HG02884 (cell line): ENCODE data around the gene CLCN4.

ENCODE experiments used
- ATAC-seq: cut with Tn5 transposase; IDR thresholded peaks from one replicate; pipeline ENCODE4 v1.9.1; 2021; ENCODE audit warnings: mild to moderate bottlenecking, moderate library complexity; ENCODE audit not compliant: unreplicated experiment

The CLCN4 gene

GRCh38 chrX:10165580-10166247, 8.9 kb downstream of the CLCN4 start:
- no peak for ATAC-seq

- ATAC-seq, result no peak
Measured at GRCh38 chrX:10166248-10166716, 9.5 kb downstream of the CLCN4 start.

- no peak for ATAC-seq
Measured at GRCh38 chrX:10166731-10167151, 10.0 kb downstream of the CLCN4 start.

GRCh38 chrX:10167573-10167972, 10.8 kb downstream of the CLCN4 start:
- peak; percentile 59 for ATAC-seq

- ATAC-seq, result no peak
Measured at GRCh38 chrX:10168226-10168625, 11.5 kb downstream of the CLCN4 start.

- no peak for ATAC-seq
Measured at GRCh38 chrX:10169175-10169574, 12.4 kb downstream of the CLCN4 start.

- no peak for ATAC-seq
Measured at GRCh38 chrX:10171249-10171648, 14.5 kb downstream of the CLCN4 start.

- ATAC-seq, result no peak
Measured at GRCh38 chrX:10172877-10173276, 16.1 kb downstream of the CLCN4 start.

- ATAC-seq, result no peak
Measured at GRCh38 chrX:10173331-10173900, 16.6 kb downstream of the CLCN4 start.

GRCh38 chrX:10174051-10174450, 17.3 kb downstream of the CLCN4 start:
- ATAC-seq, result no peak

GRCh38 chrX:10174810-10175209, 18.0 kb downstream of the CLCN4 start:
- no peak for ATAC-seq

- no peak for ATAC-seq
Measured at GRCh38 chrX:10175319-10175871, 18.6 kb downstream of the CLCN4 start.

- ATAC-seq, result peak; percentile 84
Measured at GRCh38 chrX:10176121-10177003, 19.6 kb downstream of the CLCN4 start.

- no peak for ATAC-seq
Measured at GRCh38 chrX:10177004-10177396, 20.2 kb downstream of the CLCN4 start.

GRCh38 chrX:10177601-10178000, 20.8 kb downstream of the CLCN4 start:
- ATAC-seq, result no peak

GRCh38 chrX:10178866-10179463, 22.2 kb downstream of the CLCN4 start:
- no peak for ATAC-seq

GRCh38 chrX:10183760-10184159, 27.0 kb downstream of the CLCN4 start:
- no peak for ATAC-seq

- no peak for ATAC-seq
Measured at GRCh38 chrX:10184411-10184810, 27.6 kb downstream of the CLCN4 start.

- no peak for ATAC-seq
Measured at GRCh38 chrX:10186355-10186754, 29.6 kb downstream of the CLCN4 start.

- ATAC-seq, result no peak
Measured at GRCh38 chrX:10187421-10187820, 30.6 kb downstream of the CLCN4 start.
